Suppressor macrophage (primary cell): ENCODE measurements around the gene B4GALT3.

Experiments
- DNase-seq, 4 experiments: peaks; one replicate each; pipeline ENCODE4 v3.0.0-alpha.2; 2020 to 2022

The B4GALT3 gene

GRCh38 chr1:161201836-161202712, 24.8 kb upstream of the B4GALT3 start, which contains the start of gene NDUFS2:
TSS of gene NDUFS2 (plus strand) at chr1:161202367. CDS start at chr1:161202386, 19 bp downstream.
- DNase-seq: peak; percentile 97 to 99 (median 98)

GRCh38 chr1:161200992-161201835, 23.9 kb upstream of the B4GALT3 start:
- DNase-seq: peak; percentile 69 to 85 (median 80)

DNA sequence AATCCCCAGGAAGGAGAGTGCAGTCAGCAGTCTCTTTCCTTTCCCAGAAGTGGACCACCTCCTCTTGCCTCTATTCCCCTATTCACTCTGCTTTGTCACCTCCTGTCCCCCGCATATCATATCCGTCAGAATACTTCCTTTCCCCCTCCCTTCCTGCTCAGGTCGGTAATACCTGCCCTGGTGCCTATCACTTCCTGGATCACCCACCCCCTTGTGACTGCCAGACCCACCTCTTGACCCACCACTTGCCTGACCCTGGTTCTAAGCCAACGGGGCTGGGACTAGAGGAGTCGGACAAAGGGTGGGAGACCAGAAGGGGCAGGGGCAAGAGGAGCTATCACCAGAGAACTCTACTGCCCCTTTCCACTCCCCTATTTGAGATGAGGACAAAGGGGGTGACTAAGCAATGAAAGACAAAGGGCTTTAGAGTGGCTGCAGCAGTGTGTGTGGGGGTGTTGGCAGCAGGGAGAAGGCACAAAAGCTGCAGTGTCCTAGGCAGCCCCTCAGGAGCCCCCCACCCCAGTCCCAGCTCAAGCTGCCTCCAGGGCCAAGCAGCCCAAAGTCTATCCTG, 23.2 kb upstream of the B4GALT3 start:
- DNase-seq: no peak

DNA sequence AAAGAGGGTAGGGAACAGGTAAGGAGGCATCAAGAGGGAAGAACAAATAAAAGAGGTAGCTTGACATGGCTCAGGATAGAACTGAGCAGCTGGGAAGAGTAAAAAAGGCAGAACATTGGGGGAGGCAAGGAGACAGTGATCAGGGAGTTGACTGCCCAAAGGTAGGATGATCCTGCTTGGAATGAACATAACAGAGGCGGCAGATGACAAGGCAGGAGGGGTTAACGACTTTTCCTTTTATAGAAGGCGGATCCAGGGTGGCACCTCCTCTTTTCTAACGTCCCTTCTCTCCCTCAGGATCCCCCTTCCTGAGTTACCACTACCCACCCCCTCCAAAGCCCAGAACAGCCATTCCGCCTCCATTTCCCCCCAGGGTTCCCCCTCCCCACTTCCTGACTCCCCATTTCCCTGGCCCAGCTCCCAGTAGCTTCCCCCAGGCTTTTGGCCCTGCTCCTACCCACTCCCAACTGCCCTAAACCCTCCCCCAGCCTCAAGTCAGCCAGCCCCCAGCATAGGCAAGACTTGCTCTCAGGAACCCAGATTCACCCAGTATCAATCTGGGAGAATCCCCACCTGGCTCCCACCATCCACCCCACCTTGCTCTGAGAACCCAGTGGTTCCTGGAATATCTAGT, 22.3 kb upstream of the B4GALT3 start:
- no peak for DNase-seq

GRCh38 chr1:161198897-161199431, 21.7 kb upstream of the B4GALT3 start, which contains the start of gene ADAMTS4:
TSS of gene ADAMTS4 (minus strand) at chr1:161199054. CDS start at chr1:161198627, 427 bp downstream.
- DNase-seq: no peak

DNA sequence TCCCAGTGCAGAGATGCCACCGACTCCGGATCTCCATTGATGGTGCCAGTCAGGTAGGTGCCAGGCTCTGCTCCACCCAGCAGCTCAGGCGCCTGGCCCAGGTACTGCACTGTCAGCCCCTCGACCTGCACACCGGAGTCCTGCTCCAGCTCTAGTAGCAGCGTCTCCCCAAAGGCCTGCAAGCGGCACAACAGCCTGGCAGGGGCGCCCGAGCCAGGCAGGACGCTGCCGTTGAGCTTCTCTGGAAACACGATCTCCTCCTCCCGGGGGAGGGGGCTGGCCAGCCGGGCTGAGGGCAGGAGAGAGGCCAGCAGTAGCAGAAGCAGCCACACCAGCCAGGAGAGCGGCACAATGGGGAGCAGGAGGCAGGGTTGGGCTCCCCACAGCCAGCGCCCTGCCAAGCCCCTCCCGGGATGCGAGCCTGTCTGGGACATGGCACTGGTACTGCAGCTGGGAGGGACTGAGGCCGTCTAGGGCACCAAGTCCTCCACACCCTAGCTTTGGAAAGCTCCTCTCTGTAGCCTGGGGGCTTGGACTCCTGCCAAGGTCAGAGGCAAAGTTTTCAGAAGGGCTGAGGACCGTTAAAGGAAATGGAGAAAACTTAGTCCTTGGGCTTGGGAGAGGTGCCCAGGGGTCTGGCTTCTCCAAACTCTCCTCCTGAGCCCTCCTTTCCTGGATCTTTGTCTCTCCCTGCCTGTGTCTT, 21.0 kb upstream of the B4GALT3 start:
- no peak for DNase-seq

- DNase-seq: no peak
Measured at GRCh38 chr1:161197560-161198193, 20.4 kb upstream of the B4GALT3 start.

DNA sequence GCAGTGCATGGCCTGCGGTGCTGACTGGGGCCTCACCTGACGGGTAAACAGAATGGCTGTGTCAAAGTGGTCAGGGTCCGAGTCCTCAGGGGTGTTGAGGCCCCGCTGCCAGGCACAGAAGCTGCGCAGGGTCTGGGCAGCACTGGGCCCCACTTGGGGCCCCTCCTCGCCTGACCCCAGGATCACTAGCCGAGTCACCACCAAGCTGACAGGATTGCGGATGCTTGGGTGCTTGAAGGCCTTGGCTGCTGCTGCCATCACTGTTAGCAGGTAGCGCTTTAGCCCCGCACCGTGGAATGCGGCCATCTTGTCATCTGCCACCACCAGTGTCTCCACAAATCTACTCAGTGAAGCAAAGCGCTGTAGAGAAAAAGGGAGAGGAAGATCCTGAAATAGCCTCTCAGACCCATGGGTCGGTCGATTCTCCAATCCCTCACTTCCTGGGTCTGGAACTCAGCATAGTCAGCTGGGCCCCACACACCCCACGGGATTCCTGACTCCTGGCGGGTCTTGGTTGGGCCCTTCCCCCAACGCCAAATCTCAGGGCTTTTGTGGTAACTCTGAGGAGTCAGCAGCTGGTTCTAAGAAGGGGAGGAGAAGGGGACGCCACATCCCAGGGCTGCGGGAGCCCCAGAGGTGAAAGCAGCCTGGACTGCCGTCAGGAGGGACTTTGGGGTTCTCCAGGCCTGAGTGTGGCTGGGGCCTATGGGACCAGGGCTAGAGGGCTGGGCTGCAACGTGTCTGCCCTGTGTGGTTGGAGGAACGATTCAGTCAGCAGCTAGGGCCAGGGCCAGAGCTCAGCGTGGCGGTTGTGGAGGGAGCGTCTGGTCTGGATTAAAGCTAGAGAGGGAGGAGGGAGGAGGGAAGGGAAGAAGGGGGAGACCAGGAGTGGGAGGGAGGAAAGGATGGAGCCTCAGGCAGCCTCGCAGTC, 19.5 kb upstream of the B4GALT3 start:
- no peak for DNase-seq

- no peak for DNase-seq
Measured at GRCh38 chr1:161196111-161196510, 18.8 kb upstream of the B4GALT3 start.

DNA sequence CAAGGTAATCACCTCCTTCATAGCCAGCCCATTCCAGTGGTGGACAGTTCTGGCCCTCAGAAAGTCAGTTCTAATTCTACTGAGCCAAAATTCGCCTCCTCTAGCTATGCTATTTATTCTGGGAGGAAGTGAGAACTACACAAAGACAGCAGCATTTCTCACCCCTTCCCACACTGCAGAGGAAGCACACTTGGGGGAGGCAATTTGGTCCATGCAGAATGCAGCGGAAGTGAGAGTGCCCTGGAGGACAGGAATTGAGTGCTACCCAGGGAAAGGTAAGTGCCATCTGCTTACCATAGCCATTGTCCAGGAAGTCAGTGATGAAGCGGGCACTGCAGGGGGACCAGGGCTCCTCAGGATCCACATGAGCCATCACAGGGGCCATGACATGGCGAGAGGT, 17.9 kb upstream of the B4GALT3 start:
- DNase-seq: peak; percentile 71 to 87 (median 81)

GRCh38 chr1:161193561-161194235, 16.4 kb upstream of the B4GALT3 start:
- DNase-seq: no peak

GRCh38 chr1:161192476-161193465, 15.5 kb upstream of the B4GALT3 start:
- DNase-seq: peak; percentile 85 to 92 (median 86)

- DNase-seq: no peak
Measured at GRCh38 chr1:161191971-161192370, 14.7 kb upstream of the B4GALT3 start.

DNA sequence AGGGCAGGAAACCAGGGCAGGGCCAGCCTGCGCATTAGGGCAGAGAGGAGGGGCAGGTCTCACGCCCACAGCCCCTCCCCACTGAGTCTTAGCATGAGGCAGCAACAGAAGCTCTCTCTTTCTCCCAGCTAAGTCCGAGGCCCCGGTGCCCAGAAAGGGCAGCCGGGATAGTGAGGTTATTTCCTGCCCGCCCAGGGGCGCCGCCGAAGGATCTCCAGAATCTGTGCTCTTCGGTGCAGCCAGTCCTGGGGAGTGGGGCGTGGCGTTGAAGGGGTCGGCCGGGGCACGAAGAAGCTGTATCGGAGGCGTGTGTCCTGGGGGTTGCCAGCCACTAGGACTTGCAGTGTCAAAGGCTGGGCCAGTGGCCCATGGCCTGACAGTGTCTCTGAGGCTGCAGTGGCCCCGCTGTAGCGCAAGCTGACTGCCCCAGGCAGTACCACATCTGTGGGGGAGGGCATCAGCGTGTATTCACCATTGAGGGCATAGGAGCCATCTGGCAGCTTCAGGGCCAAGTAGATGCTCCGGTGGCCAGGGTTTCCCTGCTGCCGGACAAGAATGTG, 13.7 kb upstream of the B4GALT3 start:
- DNase-seq: no peak

DNA sequence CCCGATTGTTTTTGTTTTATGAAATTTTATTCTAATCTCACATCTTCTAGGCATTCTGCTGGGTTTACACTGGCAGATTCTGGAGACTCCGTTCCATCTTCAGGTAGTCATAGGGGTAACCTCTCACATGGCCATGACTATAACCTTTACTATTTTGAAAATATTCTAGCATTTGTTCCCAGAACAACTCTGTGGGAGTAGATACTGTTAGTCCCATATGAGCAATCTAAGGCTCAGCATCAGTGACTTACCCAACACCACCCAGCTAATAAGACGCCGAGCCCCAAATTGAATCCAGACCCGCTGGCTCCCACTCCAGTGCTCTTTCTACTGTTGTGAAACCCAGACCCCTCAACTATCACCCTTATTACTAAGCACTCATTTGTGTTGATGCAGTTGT, 11.7 kb upstream of the B4GALT3 start:
- no peak for DNase-seq

- DNase-seq: no peak
Measured at GRCh38 chr1:161188381-161188780, 11.1 kb upstream of the B4GALT3 start.

DNA sequence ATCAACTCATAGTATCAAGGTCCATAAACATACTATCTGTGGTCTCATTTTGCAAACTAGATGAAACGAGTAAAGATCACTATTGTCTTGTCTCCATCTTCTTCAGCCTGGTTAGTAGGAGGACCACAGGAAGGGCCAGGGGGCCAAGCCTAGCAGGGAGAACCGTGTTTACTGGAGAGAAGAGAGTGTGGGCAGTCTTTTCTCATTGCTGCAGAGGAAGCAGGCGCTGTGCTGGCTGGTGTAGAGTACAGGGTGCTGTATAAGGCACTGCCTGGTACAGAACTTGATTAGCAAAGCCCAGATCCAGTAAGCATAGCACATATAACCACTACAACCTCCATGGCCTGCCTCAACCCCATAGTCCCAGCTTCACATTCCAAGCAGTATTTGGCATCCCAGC, 10.0 kb upstream of the B4GALT3 start:
- DNase-seq: peak in 3 of 4 experiments; percentile 37 to 65 (median 50)
